GM18505 (cell line): ENCODE results near the gene HDAC3.

Source experiments
- ATAC-seq: cut with Tn5 transposase; IDR thresholded peaks from one replicate; pipeline ENCODE4 v1.9.1; 2021; ENCODE audit not compliant: unreplicated experiment
- POLR2A ChIP-seq: IDR thresholded peaks from 4 replicates; pipeline ENCODE4 v1.6.1; 2011; ENCODE audit warnings: borderline replicate concordance; ENCODE audit not compliant: insufficient read depth, insufficient read length; ENCODE audit errors: extremely low read depth

Gene HDAC3

GRCh38 chr5:141636413-141637122, at the start of gene HDAC3, which contains the start of gene RELL2:
Gene HDAC3, minus strand, starts transcription at chr5:141636849. Its CDS starts 59 bp downstream, at chr5:141636790.
Gene RELL2, plus strand, starts transcription at chr5:141636997. Its CDS starts 1,229 bp downstream, at chr5:141638226.
- TF ChIP-seq POLR2A, result peak; percentile 84
- peak; percentile 73 for ATAC-seq

GRCh38 chr5:141685591-141685990, 48.9 kb upstream of the HDAC3 start:
- TF ChIP-seq POLR2A, result no peak
- no peak for ATAC-seq

- TF ChIP-seq POLR2A, result no peak
- no peak for ATAC-seq
These were observed 47.0 kb upstream of the HDAC3 start for GRCh38 chr5:141683596-141684141.

GRCh38 chr5:141681695-141682641, 45.3 kb upstream of the HDAC3 start, which contains the start of gene ARAP3:
Gene ARAP3, minus strand, starts transcription at chr5:141682230. Its CDS starts 1,744 bp downstream, at chr5:141680486.
- no peak for TF ChIP-seq POLR2A
- ATAC-seq, result no peak

DNA sequence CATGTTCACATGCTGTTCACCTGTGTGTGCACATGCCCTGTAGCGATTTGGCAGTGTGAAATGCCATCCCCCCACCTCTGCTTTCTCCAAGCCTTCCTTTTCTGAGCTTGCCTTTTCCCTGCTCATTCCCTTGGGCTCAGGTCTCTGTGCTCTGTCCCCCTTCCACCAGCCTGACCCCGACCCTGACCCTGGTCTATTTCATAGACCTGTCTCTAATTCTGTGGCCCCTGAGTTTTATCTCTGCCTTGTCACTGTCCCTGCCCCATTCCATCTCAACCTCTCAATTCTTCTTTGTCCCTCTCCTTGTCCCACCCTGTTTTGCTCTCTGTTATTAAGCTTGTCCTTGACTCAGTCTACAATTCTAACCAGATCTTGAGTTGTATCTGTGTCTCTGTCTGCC, 44.6 kb upstream of the HDAC3 start:
- no peak for TF ChIP-seq POLR2A
- no peak for ATAC-seq

GRCh38 chr5:141680751-141681201, 44.1 kb upstream of the HDAC3 start:
- TF ChIP-seq POLR2A, result no peak
- no peak for ATAC-seq

DNA sequence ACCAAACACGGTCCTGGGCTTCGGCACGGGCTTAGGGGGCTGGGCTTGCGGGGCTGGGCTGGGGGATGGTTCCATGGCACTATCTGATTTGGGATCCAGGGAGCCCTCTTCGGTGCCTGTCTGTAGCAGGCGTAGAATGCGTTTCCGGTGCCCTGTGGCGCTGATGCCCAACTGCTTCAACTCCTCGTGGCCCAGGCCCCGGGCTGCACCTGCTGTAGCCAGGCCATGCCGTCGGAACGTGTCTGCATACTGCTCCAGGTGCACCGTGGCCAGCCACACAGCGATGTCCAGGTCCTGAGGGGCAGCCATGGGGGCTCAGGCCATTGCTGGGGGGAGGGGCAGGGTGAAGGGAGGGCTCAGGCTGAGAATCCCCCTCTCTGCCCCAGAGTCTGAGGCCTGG, 43.5 kb upstream of the HDAC3 start:
- ATAC-seq, result no peak
- TF ChIP-seq POLR2A, result no peak

- TF ChIP-seq POLR2A, result no peak
These were observed 40.8 kb upstream of the HDAC3 start for GRCh38 chr5:141677415-141677814.

GRCh38 chr5:141675672-141676071, 39.0 kb upstream of the HDAC3 start:
- no peak for ATAC-seq
- no peak for TF ChIP-seq POLR2A

More at GRCh38 chr5:141677415-141677814, 40.8 kb upstream of the HDAC3 start:
- no peak for ATAC-seq

GRCh38 chr5:141674747-141675146, 38.1 kb upstream of the HDAC3 start:
- TF ChIP-seq POLR2A, result no peak
- no peak for ATAC-seq

- ATAC-seq, result no peak
- TF ChIP-seq POLR2A, result no peak
These were observed 36.5 kb upstream of the HDAC3 start for GRCh38 chr5:141672841-141673813.
